Erythroblast (primary cell): ENCODE results near the gene NEDD4.

Experiments
- GATA1 ChIP-seq: IDR thresholded peaks from 2 replicates; pipeline ENCODE4 v1.6.1; 2011; ENCODE audit warnings: low read depth, mild to moderate bottlenecking, control low read depth, low read length, moderate library complexity
- POLR2A ChIP-seq: IDR thresholded peaks from 2 replicates; pipeline ENCODE4 v1.6.1; 2011; ENCODE audit warnings: mild to moderate bottlenecking, low read length

GRCh38 chr15:55998478-55998877 lies 5.1 kb upstream of the NEDD4 start:
- no peak for TF ChIP-seq POLR2A
- TF ChIP-seq GATA1: no peak
